GM12878 (cell line): Measurements from ENCODE around the gene COL4A4.

Experiments used
- CTCF ChIP-seq, 3 experiments: IDR thresholded peaks in 2 of 3; conservative IDR thresholded peaks in 1 of 3; 2 replicates each; pipeline ENCODE4 v1.5.1; 2011; ENCODE audit warnings: low read depth in 3 of 3, low read length in 3 of 3, mild to moderate bottlenecking in 3 of 3, control low read depth in 2 of 3, moderate library complexity in 2 of 3, inconsistent platforms in 1 of 3, mixed read lengths in 1 of 3; ENCODE audit not compliant: control insufficient read depth in 2 of 3, insufficient read depth in 1 of 3; ENCODE audit errors: extremely low read depth in 1 of 3
- EP300 ChIP-seq, 2 experiments: fragments of 150-350 bp in 1 of 2; IDR thresholded peaks; 2 replicates each; pipeline ENCODE4 v1.6.1; 2011 to 2012; ENCODE audit warnings: low read depth in 2 of 2, low read length in 2 of 2, borderline replicate concordance in 1 of 2, improper control_type of control experiment in 1 of 2, inconsistent platforms in 1 of 2; ENCODE audit not compliant: control insufficient read depth in 1 of 2
- EZH2 ChIP-seq: IDR thresholded peaks from 2 replicates; pipeline ENCODE4 v1.6.1; 2012; ENCODE audit warnings: low read depth, mild to moderate bottlenecking, control low read depth, inconsistent platforms, low read length, borderline replicate concordance; ENCODE audit not compliant: control insufficient read depth
- GABPA ChIP-seq: IDR thresholded peaks from 2 replicates; pipeline ENCODE4 v1.6.1; 2014; ENCODE audit warnings: antibody characterized with exemption, low read depth, mild to moderate bottlenecking, inconsistent platforms
- LARP7 ChIP-seq: fragments of 450-650 bp; IDR thresholded peaks from 2 replicates; pipeline ENCODE4 v1.6.1; 2017; ENCODE audit warnings: mild to moderate bottlenecking
- MAX ChIP-seq: IDR thresholded peaks from 2 replicates; pipeline ENCODE4 v1.6.1; 2012; ENCODE audit warnings: low read depth, low read length, improper control_type of control experiment
- MEF2A ChIP-seq: IDR thresholded peaks from 2 replicates; pipeline ENCODE4 v1.6.1; 2011; ENCODE audit warnings: low read depth, mild to moderate bottlenecking, low read length, moderate library complexity; ENCODE audit not compliant: insufficient read depth
- NFXL1 ChIP-seq: fragments of 450-650 bp; IDR thresholded peaks from 2 replicates; pipeline ENCODE4 v1.6.1; 2017; ENCODE audit warnings: antibody characterized with exemption, mild to moderate bottlenecking, borderline replicate concordance
- NR2C1 ChIP-seq: fragments of 450-650 bp; IDR thresholded peaks from 2 replicates; pipeline ENCODE4 v1.6.1; 2017; ENCODE audit warnings: antibody characterized with exemption, mild to moderate bottlenecking, moderate library complexity
- POLR2A ChIP-seq: IDR thresholded peaks from 2 replicates; pipeline ENCODE4 v1.6.1; 2011; ENCODE audit warnings: low read depth, mild to moderate bottlenecking, low read length
- SIN3A ChIP-seq: IDR thresholded peaks from 2 replicates; pipeline ENCODE4 v1.6.1; 2012; ENCODE audit warnings: low read depth, low read length, improper control_type of control experiment
- SRF ChIP-seq, 2 experiments: IDR thresholded peaks; 2 replicates each; pipeline ENCODE4 v1.6.1; 2011; ENCODE audit warnings: low read depth in 2 of 2, low read length in 2 of 2, mild to moderate bottlenecking in 1 of 2, moderate library complexity in 1 of 2
- TAF1 ChIP-seq: IDR thresholded peaks from 2 replicates; pipeline ENCODE4 v1.6.1; 2011; ENCODE audit warnings: mild to moderate bottlenecking, low read depth, low read length, borderline replicate concordance
- USF2 ChIP-seq: IDR thresholded peaks from 2 replicates; pipeline ENCODE4 v1.6.1; 2011; ENCODE audit warnings: low read depth, low read length, improper control_type of control experiment, borderline replicate concordance

GRCh38 chr2:226984750-226985582, 179.0 kb downstream of the COL4A4 start:
- TF ChIP-seq MAX: no peak
- 0 out of 2 replicates have a peak, but pooled peaks have one; percentile 22 for TF ChIP-seq POLR2A
- TF ChIP-seq SRF (IDR thresholded peaks at IDR 0.05; ENCODE audit: low read depth in 2 of 2, low read length in 2 of 2): peak in 1 of 2 experiments; percentile 75; a peak in 2 of 4 replicates
- TF ChIP-seq SIN3A: no peak
- no peak for TF ChIP-seq TAF1
- no peak for TF ChIP-seq USF2
- TF ChIP-seq CTCF (IDR thresholded peaks at IDR 0.05 in 2 of 3, conservative IDR thresholded peaks at IDR 0.05 in 1 of 3; ENCODE audit: control insufficient read depth in 2 of 3, extremely low read depth in 1 of 3, insufficient read depth in 1 of 3, low read depth in 3 of 3, low read length in 3 of 3): peak; percentile 55 to 66 (median 66); a peak in 5 of 6 replicates
- no peak for TF ChIP-seq NR2C1
- TF ChIP-seq GABPA: 0 out of 2 replicates have a peak, but pooled peaks have one; percentile 10
- TF ChIP-seq NFXL1: no peak
- TF ChIP-seq EZH2: no peak
- no peak for TF ChIP-seq MEF2A
- no peak for TF ChIP-seq LARP7
- TF ChIP-seq EP300 (IDR thresholded peaks at IDR 0.05; ENCODE audit: borderline replicate concordance in 1 of 2, control insufficient read depth in 1 of 2, low read depth in 2 of 2, low read length in 2 of 2): no peak
